Osteoblast (primary cell): Measurements from ENCODE around the gene RNLS. TPM values are rescaled to one million over a fixed set of nuclear protein-coding genes. Genes with fewer than 3 reads are reported as not detected.

Experiments
- DNase-seq: peaks from one replicate; pipeline ENCODE4 v3.0.0; 2011; ENCODE audit warnings: low spot score, mixed read lengths; ENCODE audit not compliant: insufficient read length; ENCODE audit errors: missing footprints
- H2AFZ ChIP-seq: 2 replicates; pipeline ENCODE4 v1.6.0; 2011; ENCODE audit warnings: mild to moderate bottlenecking, low read length
- H3K27ac ChIP-seq: 2 replicates; pipeline ENCODE4 v1.5.1; 2011; ENCODE audit warnings: mild to moderate bottlenecking, low read depth, low read length, moderate library complexity
- H3K27me3 ChIP-seq: 2 replicates; pipeline ENCODE4 v1.6.0; 2012; ENCODE audit warnings: mild to moderate bottlenecking, control low read depth, inconsistent platforms, low read length, moderate library complexity; ENCODE audit not compliant: insufficient read depth
- H3K36me3 ChIP-seq: 2 replicates; pipeline ENCODE4 v1.5.1; 2011; ENCODE audit warnings: mild to moderate bottlenecking, low read length, control low read depth, moderate library complexity; ENCODE audit not compliant: insufficient read depth
- H3K4me1 ChIP-seq: 2 replicates; pipeline ENCODE4 v1.5.1; 2011; ENCODE audit warnings: mild to moderate bottlenecking, low read length, control low read depth, moderate library complexity; ENCODE audit not compliant: insufficient read depth
- H3K4me2 ChIP-seq: 2 replicates; pipeline ENCODE4 v1.6.0; 2011; ENCODE audit warnings: mild to moderate bottlenecking, low read length; ENCODE audit not compliant: insufficient read depth
- H3K4me3 ChIP-seq: fragments of 200-600 bp; sonication (generic); 3 replicates; pipeline ENCODE4 v1.5.1; 2012; ENCODE audit warnings: mild to moderate bottlenecking, low read length, inconsistent platforms; ENCODE audit not compliant: insufficient read depth
- H3K79me2 ChIP-seq: 2 replicates; pipeline ENCODE4 v1.6.0; 2012; ENCODE audit warnings: mild to moderate bottlenecking, low read length, control low read depth, inconsistent platforms; ENCODE audit not compliant: insufficient read depth
- H3K9me3 ChIP-seq: 2 replicates; pipeline ENCODE4 v1.5.1; 2011; ENCODE audit warnings: low read depth, low read length, control low read depth
- H4K20me1 ChIP-seq: 2 replicates; pipeline ENCODE4 v1.6.0; 2012; ENCODE audit warnings: mild to moderate bottlenecking, low read length, control low read depth; ENCODE audit not compliant: insufficient read depth
- CTCF ChIP-seq: IDR thresholded peaks from 2 replicates; pipeline ENCODE4 v1.5.1; 2011; ENCODE audit warnings: mild to moderate bottlenecking, low read depth, low read length, moderate library complexity; ENCODE audit errors: extremely low read depth
- total RNA-seq: library from RNA; depleted of rRNA; stranded (reverse); fragments of >200 nt; gene quantifications from 2 replicates; pipeline ENCODE4 v1.2.3, GENCODE V29; 2012

Gene RNLS
- total RNA-seq, 1 donor: 22.4 TPM

- Histone ChIP-seq H3K79me2 (no peaks in the 10 kb centered on the region), H3K36me3 (no peaks in the 10 kb centered on the region), H3K4me3 (no peak overlapping the region), H3K4me1 (peaks cover 7% of the 10 kb centered on the region), H4K20me1 (no peaks in the 10 kb centered on the region), H3K9me3 (no peaks in the 10 kb centered on the region), H2AFZ (no peak overlapping the region), H3K27ac (no peak overlapping the region), H3K27me3 (no peaks in the 10 kb centered on the region), H3K4me2 (no peak overlapping the region)
- TF ChIP-seq CTCF: no peak
- no peak for DNase-seq
These were observed 203.5 kb downstream of the RNLS start for GRCh38 chr10:88379575-88379974.

- Histone ChIP-seq H2AFZ (no peak overlapping the region), H3K79me2 (no peaks in the 10 kb centered on the region), H3K27ac (no peak overlapping the region), H3K36me3 (no peaks in the 10 kb centered on the region), H3K4me1 (peaks cover 7% of the 10 kb centered on the region), H3K4me3 (no peak overlapping the region), H4K20me1 (no peaks in the 10 kb centered on the region), H3K27me3 (no peaks in the 10 kb centered on the region), H3K9me3 (no peaks in the 10 kb centered on the region), H3K4me2 (no peak overlapping the region)
- no peak for DNase-seq
- TF ChIP-seq CTCF: no peak
These were observed 205.6 kb downstream of the RNLS start for GRCh38 chr10:88377510-88377909.

GRCh38 chr10:88374392-88375175 lies 208.5 kb downstream of the RNLS start:
- DNase-seq: no peak
- Histone ChIP-seq H3K4me1 (peaks cover 2% of the 10 kb centered on the region), H3K27me3 (no peaks in the 10 kb centered on the region), H3K4me3 (no peak overlapping the region), H3K79me2 (no peaks in the 10 kb centered on the region), H3K36me3 (no peaks in the 10 kb centered on the region), H3K9me3 (no peaks in the 10 kb centered on the region), H3K27ac (no peak overlapping the region), H3K4me2 (no peak overlapping the region), H4K20me1 (no peaks in the 10 kb centered on the region), H2AFZ (no peak overlapping the region)
- TF ChIP-seq CTCF: no peak

- Histone ChIP-seq H3K79me2 (no peaks in the 10 kb centered on the region), H3K4me1 (no peaks in the 10 kb centered on the region), H3K36me3 (no peaks in the 10 kb centered on the region), H3K4me3 (no peak overlapping the region), H3K27me3 (no peaks in the 10 kb centered on the region), H4K20me1 (no peaks in the 10 kb centered on the region), H3K9me3 (no peaks in the 10 kb centered on the region), H2AFZ (no peak overlapping the region), H3K4me2 (no peak overlapping the region), H3K27ac (no peak overlapping the region)
- no peak for TF ChIP-seq CTCF
- no peak for DNase-seq
These were observed 210.1 kb downstream of the RNLS start for GRCh38 chr10:88372881-88373592.
